ENCODE measurements around the gene SFXN5. TPM values are rescaled to one million over a fixed set of nuclear protein-coding genes. Genes with fewer than 3 reads are reported as not detected.

The SFXN5 gene
- polyA plus RNA-seq, 2 of the 4 experiments (the other 2 are of a cell fraction), result 16.7 to 19.6 TPM

DNA sequence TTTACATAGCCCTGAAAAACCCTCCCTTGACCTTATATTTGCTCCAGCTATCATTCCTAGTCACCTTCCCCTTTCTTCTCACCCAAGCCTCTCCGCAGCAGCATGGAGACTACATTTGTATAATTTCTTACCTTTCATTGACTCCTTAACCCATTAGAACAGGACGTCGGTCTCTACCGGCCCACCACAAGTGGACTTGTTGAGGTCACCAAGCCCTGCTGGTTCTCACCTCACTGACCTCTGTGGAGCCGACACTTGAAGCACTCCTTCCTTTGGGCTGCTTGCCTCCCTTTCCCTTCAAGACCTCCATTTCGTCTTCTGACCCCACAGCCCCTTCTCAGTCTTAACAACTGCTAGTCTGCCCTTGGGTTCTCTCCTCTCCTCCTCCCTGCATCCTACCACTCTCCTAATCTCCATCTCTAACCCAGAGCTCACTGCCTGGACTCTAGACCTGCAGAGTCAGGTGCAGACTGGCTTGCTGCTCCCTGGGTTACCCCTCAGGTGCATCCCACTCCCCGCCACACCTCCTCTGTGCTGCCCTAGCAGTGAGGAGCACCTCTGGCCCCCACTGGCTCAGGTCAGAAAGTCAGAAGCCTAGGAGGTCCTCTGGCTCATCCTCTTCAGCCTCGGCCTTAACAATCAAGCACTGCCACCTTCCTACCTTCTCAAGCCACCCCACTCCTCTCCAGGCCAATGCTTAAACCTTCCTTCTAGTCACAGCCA is 5.3 kb upstream of the SFXN5 start:
- H3K9me3 ChIP-seq, result no peaks in the 10 kb centered on the region
- no peak overlapping the region for H3K4me3 ChIP-seq
- ATAC-seq, result no peak
- ChIA-PET POLR2A (no interaction called here), CTCF (interaction anchor here (2.6 to 18.7 kb wide), 4 partner anchors 10 to 100 kb away, joined by 7 to 500 read pairs (median 148); no protein-coding TSS in a partner anchor)
- peaks cover 4% of the 10 kb centered on the region; the same call in 1 of the 3 replicates for H3K4me1 ChIP-seq
- FAIRE-seq, result no peak
- TF ChIP-seq JUNB (IDR thresholded peaks at IDR 0.05) (no peak), RCOR1 (IDR thresholded peaks at IDR 0.05; ENCODE audit: low read depth, low read length) (no peak), KDM5A (IDR thresholded peaks at IDR 0.05) (no peak), GATA3 (IDR thresholded peaks at IDR 0.05; ENCODE audit: borderline replicate concordance) (no peak), HOXB13 (CRISPR knock-in tag; IDR thresholded peaks at IDR 0.05; ENCODE audit: low read depth) (no peak), POLR2A (IDR thresholded peaks at IDR 0.05; ENCODE audit: low read length) (no peak), HOXA7 (CRISPR knock-in tag; IDR thresholded peaks at IDR 0.05) (no peak), HOXB5 (CRISPR knock-in tag; IDR thresholded peaks at IDR 0.05) (no peak)
- TF ChIP-seq, protein P1, sequence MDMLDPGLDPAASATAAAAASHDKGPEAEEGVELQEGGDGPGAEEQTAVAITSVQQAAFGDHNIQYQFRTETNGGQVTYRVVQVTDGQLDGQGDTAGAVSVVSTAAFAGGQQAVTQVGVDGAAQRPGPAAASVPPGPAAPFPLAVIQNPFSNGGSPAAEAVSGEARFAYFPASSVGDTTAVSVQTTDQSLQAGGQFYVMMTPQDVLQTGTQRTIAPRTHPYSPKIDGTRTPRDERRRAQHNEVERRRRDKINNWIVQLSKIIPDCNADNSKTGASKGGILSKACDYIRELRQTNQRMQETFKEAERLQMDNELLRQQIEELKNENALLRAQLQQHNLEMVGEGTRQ (IDR thresholded peaks at IDR 0.05), result no peak
- H3K27ac ChIP-seq, result no peak overlapping the region
- DNase-seq (ENCODE audit: low read depth in 1 of 2, low spot score in 1 of 2), result no peak
- H3K4me2 ChIP-seq, result no peak overlapping the region
- 89% methylated on average over 8 of the region's 8 CpGs for WGBS (ENCODE audit: missing lambda C conversion rate)

DNA sequence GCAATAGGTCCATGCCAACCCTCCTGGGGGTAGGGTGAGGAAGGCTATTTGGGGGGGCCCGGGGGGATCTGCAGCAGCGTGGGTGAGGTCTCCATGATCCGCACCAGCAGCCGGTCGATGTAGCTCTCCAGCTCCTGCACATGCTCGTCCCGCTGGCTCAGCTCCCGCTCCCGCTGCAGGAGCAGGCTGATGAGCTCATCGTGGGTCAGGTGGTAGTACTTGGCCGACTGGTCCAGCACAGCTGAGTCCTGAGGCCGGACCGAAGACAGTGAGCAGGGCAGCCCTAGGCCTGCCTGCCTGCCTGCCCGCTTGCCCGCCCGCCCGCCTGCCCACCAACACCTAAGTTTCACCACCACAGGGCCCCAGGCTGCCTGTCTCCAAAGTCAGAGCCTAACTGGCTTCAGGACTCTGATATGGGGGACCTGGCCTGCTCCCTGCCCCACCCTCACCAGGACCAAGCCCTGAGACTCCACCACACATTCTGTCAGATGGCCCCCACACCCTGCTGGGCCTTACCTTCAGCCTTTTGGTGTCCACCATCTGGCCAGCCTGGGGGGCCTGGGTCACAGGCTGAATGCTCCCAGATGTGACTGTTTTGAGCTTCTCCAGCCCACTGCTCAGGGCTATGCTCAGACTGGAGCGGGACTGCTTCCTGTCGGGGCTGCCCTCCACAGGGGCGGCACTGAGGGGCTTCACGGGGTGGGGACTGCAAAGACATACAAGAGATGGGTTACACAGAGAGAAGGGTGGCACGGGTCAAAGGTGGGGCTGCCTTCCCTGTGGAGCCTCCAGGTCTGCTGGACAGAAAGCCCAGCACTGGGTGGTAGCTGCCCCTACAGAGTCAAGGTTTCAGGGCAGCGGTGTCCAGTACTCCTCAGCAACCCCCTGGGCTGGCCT is 4.2 kb upstream of the SFXN5 start:
- Histone ChIP-seq H3K4me3 (no peak overlapping the region), H3K27ac (no peak overlapping the region), H3K4me2 (no peak overlapping the region), H3K4me1 (peaks cover 4% of the 10 kb centered on the region; the same call in 1 of the 3 replicates), H3K9me3 (no peaks in the 10 kb centered on the region)
- CTCF ChIA-PET, result interaction anchor here (7.5 to 18.7 kb wide), 3 partner anchors 11 to 101 kb away, joined by 90 to 500 read pairs (median 205); no protein-coding TSS in a partner anchor
- FAIRE-seq (no peak), DNase-seq (ENCODE audit: low read depth in 1 of 2, low spot score in 1 of 2) (no peak), ATAC-seq (no peak)
- TF ChIP-seq PHF8 (IDR thresholded peaks at IDR 0.05; ENCODE audit: borderline replicate concordance, low read depth) (no peak), POLR2AphosphoS2 (conservative IDR thresholded peaks at IDR 0.05; ENCODE audit: low read length) (no peak), POLR2A (IDR thresholded peaks at IDR 0.05; ENCODE audit: low read length) (no peak), EP300 (IDR thresholded peaks at IDR 0.05) (no peak)
- POLR2A ChIA-PET, result interaction anchor here (0.5 kb wide), 1 partner anchor 102 kb away, joined by 3 read pairs; no protein-coding TSS in a partner anchor
- 91% methylated on average over 18 of the region's 23 CpGs for WGBS (ENCODE audit: missing lambda C conversion rate)

DNA sequence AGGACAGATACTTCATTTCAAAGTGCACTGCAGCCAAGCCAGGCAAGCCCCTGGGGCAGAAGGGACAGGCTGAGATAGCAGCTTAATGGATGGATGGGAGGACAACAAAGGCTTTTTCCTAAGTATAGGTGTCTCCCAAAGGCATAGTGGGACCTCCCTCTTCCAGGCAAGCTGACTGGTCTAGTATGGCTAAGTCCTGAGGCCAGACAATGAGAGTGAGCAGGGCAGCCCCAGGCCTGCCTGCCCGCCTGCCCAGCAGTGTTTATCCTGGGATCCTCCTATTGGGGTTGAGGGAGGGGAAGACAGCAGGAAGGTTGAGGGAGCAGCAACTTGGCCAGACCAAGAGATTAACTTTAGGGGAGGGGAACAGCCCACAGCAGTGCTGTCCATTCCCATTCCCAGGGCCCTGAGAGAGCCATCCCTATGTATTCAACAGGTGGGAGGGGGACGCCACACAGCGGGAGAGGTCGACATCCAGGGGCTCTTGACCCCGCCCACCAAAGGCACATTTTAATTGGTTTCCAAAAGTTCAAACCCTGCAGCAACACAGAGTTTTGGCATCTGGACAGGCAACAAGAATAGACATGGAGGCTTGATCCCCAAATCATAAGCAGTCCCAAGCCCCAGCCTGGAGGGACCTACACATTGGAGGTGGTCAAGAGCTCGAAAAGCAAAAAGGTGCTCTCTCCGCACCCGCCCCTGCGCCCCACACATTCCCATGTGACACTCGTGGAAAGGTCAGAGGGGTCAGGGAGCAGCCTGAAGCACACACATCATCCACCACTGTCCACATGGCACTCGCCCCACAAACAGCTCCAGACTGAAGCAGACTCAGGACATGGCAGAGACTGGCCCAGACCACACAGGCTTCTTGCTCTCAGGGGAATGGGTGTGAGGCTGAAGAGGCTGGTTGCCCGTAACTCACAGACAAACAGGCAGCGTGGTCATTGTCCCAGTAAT is 2.9 kb upstream of the SFXN5 start:
- CTCF ChIA-PET, result interaction anchor here (0.7 to 18.7 kb wide), 5 partner anchors 12 to 181 kb away, joined by 3 to 500 read pairs (median 90); no protein-coding TSS in a partner anchor

DNA sequence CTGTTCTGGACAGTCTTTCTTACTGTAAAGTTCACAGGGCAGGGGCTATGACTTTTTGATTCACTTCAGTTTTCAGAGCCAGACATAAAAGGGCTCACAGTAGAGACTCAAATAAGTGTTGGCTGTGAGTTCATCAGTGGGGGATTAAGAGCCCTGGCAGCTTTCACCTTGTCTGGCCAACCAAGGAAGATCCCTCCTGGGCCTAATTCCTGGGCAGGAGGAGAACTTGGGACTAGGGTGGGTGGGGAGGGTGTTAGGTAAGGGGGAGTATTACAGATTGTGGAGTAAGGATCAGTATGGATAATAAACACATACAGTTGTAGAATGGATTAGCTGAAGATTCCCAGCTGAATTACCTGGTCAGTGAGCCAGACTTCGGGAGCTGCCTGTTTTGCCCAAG is 904 bp upstream of the SFXN5 start:
- no peak for FAIRE-seq
- Histone ChIP-seq H3K4me1 (peaks cover 25% of the 10 kb centered on the region), H3K27ac (peak overlapping the region in 1 of 2 experiments; percentile 93; a peak in 1 of 6 replicates), H3K4me2 (peak overlapping the region; percentile 82), H3K4me3 (no peak overlapping the region), H3K9me3 (no peaks in the 10 kb centered on the region)
- WGBS (ENCODE audit: missing lambda C conversion rate), result 93% methylated on average over 1 of the region's 1 CpG
- ChIA-PET CTCF (interaction anchor here (0.6 to 18.7 kb wide), 5 partner anchors 14 to 105 kb away, joined by 3 to 500 read pairs (median 90); no protein-coding TSS in a partner anchor), POLR2A (interaction anchor here (1.6 kb wide), 1 partner anchor 162 kb away, joined by 6 read pairs; the partner anchor contains the start of gene CCT7)
- DNase-seq (ENCODE audit: low read depth in 1 of 2, low spot score in 1 of 2), result no peak
- ATAC-seq, result no peak
- TF ChIP-seq MYC (IDR thresholded peaks at IDR 0.05; ENCODE audit: borderline replicate concordance, low read length), result no peak
- TF ChIP-seq ZFP36 (IDR thresholded peaks at IDR 0.05; ENCODE audit: borderline replicate concordance, partially characterized antibody), result no peak
- no peak for TF ChIP-seq JUNB (IDR thresholded peaks at IDR 0.05)
- TF ChIP-seq ZSCAN20 (CRISPR knock-in tag; IDR thresholded peaks at IDR 0.05), result no peak
- TF ChIP-seq, protein P2, sequence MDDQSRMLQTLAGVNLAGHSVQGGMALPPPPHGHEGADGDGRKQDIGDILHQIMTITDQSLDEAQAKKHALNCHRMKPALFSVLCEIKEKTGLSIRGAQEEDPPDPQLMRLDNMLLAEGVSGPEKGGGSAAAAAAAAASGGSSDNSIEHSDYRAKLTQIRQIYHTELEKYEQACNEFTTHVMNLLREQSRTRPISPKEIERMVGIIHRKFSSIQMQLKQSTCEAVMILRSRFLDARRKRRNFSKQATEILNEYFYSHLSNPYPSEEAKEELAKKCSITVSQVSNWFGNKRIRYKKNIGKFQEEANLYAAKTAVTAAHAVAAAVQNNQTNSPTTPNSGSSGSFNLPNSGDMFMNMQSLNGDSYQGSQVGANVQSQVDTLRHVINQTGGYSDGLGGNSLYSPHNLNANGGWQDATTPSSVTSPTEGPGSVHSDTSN (IDR thresholded peaks at IDR 0.05), result no peak
- TF ChIP-seq, protein P3, sequence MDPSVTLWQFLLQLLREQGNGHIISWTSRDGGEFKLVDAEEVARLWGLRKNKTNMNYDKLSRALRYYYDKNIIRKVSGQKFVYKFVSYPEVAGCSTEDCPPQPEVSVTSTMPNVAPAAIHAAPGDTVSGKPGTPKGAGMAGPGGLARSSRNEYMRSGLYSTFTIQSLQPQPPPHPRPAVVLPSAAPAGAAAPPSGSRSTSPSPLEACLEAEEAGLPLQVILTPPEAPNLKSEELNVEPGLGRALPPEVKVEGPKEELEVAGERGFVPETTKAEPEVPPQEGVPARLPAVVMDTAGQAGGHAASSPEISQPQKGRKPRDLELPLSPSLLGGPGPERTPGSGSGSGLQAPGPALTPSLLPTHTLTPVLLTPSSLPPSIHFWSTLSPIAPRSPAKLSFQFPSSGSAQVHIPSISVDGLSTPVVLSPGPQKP (IDR thresholded peaks at IDR 0.05; ENCODE audit: low read depth, low read length), result no peak
- TF ChIP-seq ESRRA (IDR thresholded peaks at IDR 0.05; ENCODE audit: borderline replicate concordance, low read length), result no peak
- TF ChIP-seq HOXA7 (CRISPR knock-in tag; IDR thresholded peaks at IDR 0.05), result no peak
- TF ChIP-seq HDAC2 (IDR thresholded peaks at IDR 0.05), result no peak
- TF ChIP-seq, protein P4, sequence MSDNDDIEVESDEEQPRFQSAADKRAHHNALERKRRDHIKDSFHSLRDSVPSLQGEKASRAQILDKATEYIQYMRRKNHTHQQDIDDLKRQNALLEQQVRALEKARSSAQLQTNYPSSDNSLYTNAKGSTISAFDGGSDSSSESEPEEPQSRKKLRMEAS (IDR thresholded peaks at IDR 0.05), result no peak
- TF ChIP-seq, protein P1 (IDR thresholded peaks at IDR 0.05), result no peak

More for the DNA sequence above, 2.9 kb upstream of the SFXN5 start:
- POLR2A ChIA-PET, result no interaction called here
- Histone ChIP-seq H3K4me1 (peaks cover 9% of the 10 kb centered on the region), H3K27ac (no peak overlapping the region), H3K9me3 (no peaks in the 10 kb centered on the region), H3K4me3 (no peak overlapping the region), H3K4me2 (no peak overlapping the region)
- FAIRE-seq (no peak), DNase-seq (ENCODE audit: low read depth in 1 of 2, low spot score in 1 of 2) (no peak), ATAC-seq (no peak)
- no peak for TF ChIP-seq PHF8 (IDR thresholded peaks at IDR 0.05; ENCODE audit: borderline replicate concordance, low read depth)
- TF ChIP-seq MYC (IDR thresholded peaks at IDR 0.05; ENCODE audit: borderline replicate concordance, low read length), result no peak
- no peak for TF ChIP-seq NPAS2 (CRISPR knock-in tag; IDR thresholded peaks at IDR 0.05; ENCODE audit: borderline replicate concordance)
- TF ChIP-seq CEBPB (IDR thresholded peaks at IDR 0.05), result no peak
- WGBS (ENCODE audit: missing lambda C conversion rate), result 89% methylated on average over 13 of the region's 13 CpGs
